GF-D8 (cell line): Measurements from ENCODE around the gene ADIPOR2.
"Not testable (repeated sequence)": the region's sequence is repeated elsewhere in the genome, so short reads cannot be mapped to it uniquely, and the experiment has no call there.

ENCODE experiments used
- DNase-seq: peaks from one replicate; lab custom pipeline; 2025; lab: John Stamatoyannopoulos, UW

ADIPOR2 gene

GRCh38 chr12:1705774-1706631 is 15.1 kb downstream of the ADIPOR2 start:
- DNase-seq: no peak

GRCh38 chr12:1706632-1706980 is 15.7 kb downstream of the ADIPOR2 start:
- no peak for DNase-seq

- DNase-seq: no peak
Observed at GRCh38 chr12:1707051-1707450, 16.2 kb downstream of the ADIPOR2 start.

- not testable (repeated sequence) for DNase-seq
Observed at GRCh38 chr12:1709968-1710367, 19.1 kb downstream of the ADIPOR2 start.

- DNase-seq: peak; percentile 11
Observed at GRCh38 chr12:1710870-1711269, 20.0 kb downstream of the ADIPOR2 start.

GRCh38 chr12:1711536-1712211 is 20.8 kb downstream of the ADIPOR2 start:
- DNase-seq: peak; percentile 83

- not testable (repeated sequence) for DNase-seq
Observed at GRCh38 chr12:1712305-1712704, 21.4 kb downstream of the ADIPOR2 start.

- not testable (repeated sequence) for DNase-seq
Observed at GRCh38 chr12:1712852-1713251, 22.0 kb downstream of the ADIPOR2 start.

- not testable (repeated sequence) for DNase-seq
Observed at GRCh38 chr12:1713783-1714348, 23.0 kb downstream of the ADIPOR2 start.

GRCh38 chr12:1715459-1715858 is 24.6 kb downstream of the ADIPOR2 start:
- not testable (repeated sequence) for DNase-seq

GRCh38 chr12:1716215-1716862 is 25.5 kb downstream of the ADIPOR2 start:
- no peak for DNase-seq

GRCh38 chr12:1716911-1717310 is 26.0 kb downstream of the ADIPOR2 start:
- no peak for DNase-seq

GRCh38 chr12:1719139-1719538 is 28.3 kb downstream of the ADIPOR2 start:
- no peak for DNase-seq

GRCh38 chr12:1720494-1720893 is 29.6 kb downstream of the ADIPOR2 start:
- DNase-seq: no peak

GRCh38 chr12:1723721-1724120 is 32.9 kb downstream of the ADIPOR2 start:
- no peak for DNase-seq

- no peak for DNase-seq
Observed at GRCh38 chr12:1724250-1724649, 33.4 kb downstream of the ADIPOR2 start.

GRCh38 chr12:1726753-1727152 is 35.9 kb downstream of the ADIPOR2 start:
- no peak for DNase-seq

- no peak for DNase-seq
Observed at GRCh38 chr12:1728824-1729223, 38.0 kb downstream of the ADIPOR2 start.

- DNase-seq: no peak
Observed at GRCh38 chr12:1731019-1731687, 40.3 kb downstream of the ADIPOR2 start.

- not testable (repeated sequence) for DNase-seq
Observed at GRCh38 chr12:1731688-1732078, 40.8 kb downstream of the ADIPOR2 start.

GRCh38 chr12:1732914-1733313 is 42.0 kb downstream of the ADIPOR2 start:
- no peak for DNase-seq

GRCh38 chr12:1733712-1734111 is 42.8 kb downstream of the ADIPOR2 start:
- not testable (repeated sequence) for DNase-seq
